HG03460 (cell line): ENCODE measurements around the gene MYT1.

Source experiments
- ATAC-seq: cut with Tn5 transposase; IDR thresholded peaks from one replicate; pipeline ENCODE4 v1.9.1; 2021; ENCODE audit not compliant: unreplicated experiment

MYT1 gene

DNA sequence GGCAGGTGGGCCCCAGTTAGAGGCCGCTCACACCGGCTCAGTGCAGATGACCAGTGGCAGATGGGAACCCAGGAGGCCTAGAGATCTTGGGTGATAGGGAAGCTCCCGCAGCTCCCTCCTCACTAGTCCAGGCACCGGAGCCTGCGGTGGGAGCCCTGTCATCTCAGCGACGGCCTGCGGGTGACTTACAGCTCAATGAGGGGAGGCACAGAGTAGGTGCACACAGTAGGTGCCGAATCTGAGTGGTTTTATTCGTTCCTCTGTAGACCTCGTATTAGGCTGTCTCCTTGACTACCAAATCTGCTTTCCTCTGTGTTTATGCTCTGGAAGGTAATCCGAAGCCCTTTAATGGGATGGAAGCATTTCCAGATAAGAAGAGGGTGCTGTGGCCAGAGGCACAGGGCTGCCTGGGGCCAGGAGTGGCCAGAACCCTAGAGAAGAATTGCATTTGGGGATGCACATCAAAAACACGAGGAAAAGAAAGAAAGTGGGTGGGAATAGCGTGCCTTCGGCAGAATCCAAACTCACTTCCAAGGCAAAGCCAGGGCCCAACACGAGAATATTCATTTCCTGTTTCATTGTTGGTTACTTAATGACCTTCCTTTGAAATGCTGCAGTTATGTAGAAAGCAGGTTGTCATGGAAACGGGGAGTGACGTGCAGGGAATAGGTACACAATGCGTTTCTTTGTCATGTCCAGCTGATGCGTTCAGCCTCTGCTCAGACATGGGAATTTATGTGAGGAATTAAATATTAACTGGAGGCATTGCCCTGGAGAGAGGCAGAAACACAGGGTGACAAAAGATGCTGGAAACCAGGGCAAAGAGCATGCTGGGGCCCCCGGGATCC lies 24.7 kb downstream of the MYT1 start:
- no peak for ATAC-seq

DNA sequence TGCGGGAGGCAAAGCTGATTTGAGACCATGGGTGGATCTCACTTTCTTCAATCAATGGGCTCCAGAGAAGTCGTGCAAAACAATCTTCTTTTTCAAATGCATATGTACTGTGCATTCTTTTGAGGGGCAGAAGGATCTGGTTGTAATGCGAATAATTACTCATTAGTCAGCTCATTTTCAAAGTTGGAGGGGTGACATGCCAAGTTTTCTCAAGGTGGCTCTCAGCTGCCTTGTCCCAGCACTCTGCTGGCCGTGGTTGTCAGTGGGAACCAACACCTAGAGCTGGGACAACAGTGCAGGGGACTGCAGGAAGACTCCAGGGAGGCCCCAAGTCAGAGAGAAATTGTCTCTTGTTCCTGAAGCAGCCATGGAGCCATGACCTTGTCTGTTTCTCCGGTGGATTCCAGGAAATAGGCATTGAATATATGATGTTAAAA lies 25.3 kb downstream of the MYT1 start:
- no peak for ATAC-seq

- no peak for ATAC-seq
Measured at GRCh38 chr20:64189986-64190385, 25.7 kb downstream of the MYT1 start.

DNA sequence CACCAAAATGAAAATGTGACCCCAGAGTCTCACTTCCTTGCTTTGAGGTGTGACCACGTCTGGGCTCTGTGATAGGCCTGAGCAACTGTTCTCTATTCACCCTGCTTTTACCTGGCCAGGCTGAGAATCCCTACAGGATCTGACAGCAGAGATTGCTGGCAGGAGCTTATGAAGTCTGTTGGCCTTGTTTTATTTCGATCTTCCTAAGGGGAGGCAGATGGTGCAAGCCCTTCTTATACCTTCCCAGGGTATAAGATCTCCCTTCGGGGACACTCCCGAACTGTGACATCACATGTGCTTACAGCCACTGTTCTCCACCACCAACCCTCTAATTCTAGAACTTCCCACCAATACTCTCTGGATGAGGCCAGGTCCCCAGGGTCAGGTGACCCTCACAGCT lies 26.8 kb downstream of the MYT1 start:
- no peak for ATAC-seq

DNA sequence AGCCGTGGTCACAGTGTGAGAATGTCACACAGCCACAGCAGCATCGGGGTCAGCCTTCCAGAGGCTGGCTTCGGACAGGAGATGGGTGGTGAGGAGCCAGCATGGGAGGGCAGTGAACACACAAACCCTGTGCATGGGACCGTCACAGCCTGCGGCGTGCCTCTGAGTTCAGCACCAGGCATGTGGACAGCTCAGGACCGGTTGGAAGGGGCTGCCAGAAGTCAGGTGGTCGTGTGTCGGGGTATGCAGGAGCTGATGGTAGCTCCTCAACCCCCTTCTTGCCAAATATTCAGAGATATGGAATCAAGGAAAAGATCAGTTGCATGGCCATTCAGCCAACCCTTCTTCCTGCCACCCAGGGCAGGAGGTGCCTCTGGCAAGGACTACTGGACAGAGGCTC lies 28.2 kb downstream of the MYT1 start:
- no peak for ATAC-seq

- no peak for ATAC-seq
Measured at GRCh38 chr20:64193058-64193457, 28.8 kb downstream of the MYT1 start.

DNA sequence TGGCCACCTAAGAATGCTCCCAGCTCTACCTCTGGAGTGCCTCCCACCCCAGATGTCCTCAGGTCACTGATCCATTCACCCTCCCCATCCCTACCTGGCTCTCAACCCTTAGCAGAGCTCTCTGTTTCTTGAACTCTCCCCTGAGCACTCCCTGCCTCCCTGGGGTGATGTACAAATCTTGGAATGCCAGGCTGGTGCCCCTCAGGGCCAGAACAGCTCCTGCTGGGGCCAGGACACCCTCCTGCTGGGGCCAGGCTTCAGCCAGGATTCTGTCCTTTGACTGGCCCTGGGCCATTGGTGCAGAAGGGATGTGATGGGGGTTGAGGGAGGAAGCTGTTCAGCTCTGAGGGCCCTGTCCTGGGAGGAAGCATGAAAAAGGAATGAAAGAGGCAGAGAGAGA lies 30.0 kb downstream of the MYT1 start:
- ATAC-seq: no peak

- ATAC-seq: no peak
Measured at GRCh38 chr20:64196309-64196708, 32.1 kb downstream of the MYT1 start.

- ATAC-seq: no peak
Measured at GRCh38 chr20:64196847-64197306, 32.6 kb downstream of the MYT1 start.

GRCh38 chr20:64198347-64198746 lies 34.1 kb downstream of the MYT1 start:
- ATAC-seq: no peak

GRCh38 chr20:64199395-64199794 lies 35.1 kb downstream of the MYT1 start:
- ATAC-seq: no peak

DNA sequence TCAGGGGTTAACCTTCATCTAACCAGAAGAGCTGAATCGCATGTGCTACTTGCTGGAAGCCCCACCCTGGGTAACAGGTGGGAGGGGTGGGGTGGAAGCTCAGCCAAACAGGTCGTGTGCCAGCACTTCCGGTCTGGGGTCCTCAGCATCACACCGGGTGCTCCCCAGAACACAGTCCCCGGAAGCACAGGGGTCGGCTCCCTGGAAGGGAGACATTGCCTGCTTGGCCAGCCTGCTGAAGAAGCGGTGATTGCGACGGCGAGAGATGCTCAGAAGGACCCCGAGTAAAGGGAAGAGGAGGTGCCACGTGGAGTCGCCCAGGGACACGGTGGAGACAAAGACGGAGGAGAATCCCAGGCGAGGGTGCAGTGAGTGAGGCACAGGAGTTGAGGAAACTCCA lies 36.5 kb downstream of the MYT1 start:
- ATAC-seq: no peak

DNA sequence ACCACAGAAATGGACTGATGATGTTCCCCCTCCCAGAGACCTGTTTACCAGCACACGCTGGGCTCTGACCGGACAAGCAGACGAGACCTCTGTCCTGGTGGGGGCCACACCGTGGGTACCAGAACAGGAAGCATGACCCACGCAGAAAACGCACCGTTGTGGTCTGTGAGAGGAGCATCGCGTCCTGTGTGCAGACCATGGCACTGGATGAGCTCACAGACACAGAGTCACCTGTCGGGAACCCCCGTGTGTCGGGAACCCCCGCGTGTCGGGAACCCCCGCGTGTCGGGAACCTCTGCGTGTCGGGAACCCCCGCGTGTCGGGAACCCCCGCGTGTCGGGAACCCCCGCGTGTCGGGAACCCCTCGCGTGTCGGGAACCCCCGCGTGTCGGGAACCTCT lies 37.4 kb downstream of the MYT1 start:
- no peak for ATAC-seq

- ATAC-seq: no peak
Measured at GRCh38 chr20:64203037-64203777, 39.0 kb downstream of the MYT1 start.

GRCh38 chr20:64205611-64206026 lies 41.4 kb downstream of the MYT1 start:
- no peak for ATAC-seq

GRCh38 chr20:64206614-64207013 lies 42.4 kb downstream of the MYT1 start:
- ATAC-seq: no peak

GRCh38 chr20:64207641-64208590 lies 43.7 kb downstream of the MYT1 start:
- no peak for ATAC-seq

DNA sequence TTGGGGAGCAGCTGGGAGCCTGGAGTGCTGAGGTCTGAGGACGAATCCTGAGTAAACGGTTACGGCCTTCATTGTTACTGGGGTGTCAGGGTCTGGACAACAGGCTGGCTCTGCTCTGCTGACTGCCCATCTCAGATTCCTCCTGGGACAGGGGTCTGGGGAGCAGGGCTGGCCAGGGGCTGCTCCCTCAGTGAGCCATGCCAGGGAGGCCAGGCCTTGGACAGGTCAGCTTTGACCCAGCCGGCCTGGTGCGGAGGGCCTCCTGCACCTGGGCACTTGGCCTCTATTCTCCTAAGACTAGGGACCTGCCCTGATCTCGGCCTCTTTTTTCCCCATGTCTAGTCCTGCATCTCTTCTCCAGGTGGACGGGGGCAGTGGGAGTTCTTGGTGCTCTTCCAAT lies 44.9 kb downstream of the MYT1 start:
- ATAC-seq: no peak

DNA sequence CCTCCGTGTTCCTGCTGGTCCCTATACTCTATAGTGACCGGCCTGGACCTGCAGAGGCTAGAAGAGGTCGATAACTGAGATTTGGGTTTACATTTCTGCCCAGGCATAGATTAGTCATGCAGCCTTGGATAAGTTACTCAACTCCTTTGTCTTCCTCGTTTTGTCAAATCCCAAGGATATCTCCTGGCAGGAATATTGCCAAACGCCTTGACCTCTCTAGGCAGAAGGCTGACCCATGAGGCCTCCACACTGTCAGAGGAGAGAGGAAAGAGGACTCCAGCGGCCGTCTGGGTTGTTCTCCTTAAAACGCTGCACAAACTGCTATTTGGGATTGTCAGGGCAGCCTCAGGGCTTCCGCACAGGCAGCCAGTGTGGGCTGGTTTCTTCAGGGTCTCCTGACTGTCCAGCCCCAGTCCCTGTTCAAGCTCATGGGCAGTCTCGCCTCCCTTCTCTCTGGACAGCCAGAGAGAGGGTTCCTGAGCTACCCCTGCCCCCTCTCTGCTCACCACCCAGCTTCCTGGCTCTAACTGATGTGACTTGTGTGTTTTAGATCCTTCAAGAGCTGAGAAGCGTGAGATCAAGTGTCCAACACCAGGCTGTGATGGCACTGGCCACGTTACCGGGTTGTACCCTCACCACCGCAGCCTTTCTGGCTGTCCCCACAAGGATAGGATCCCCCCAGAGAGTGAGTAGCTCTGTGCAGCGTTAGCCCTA lies 46.6 kb downstream of the MYT1 start:
- ATAC-seq: no peak

DNA sequence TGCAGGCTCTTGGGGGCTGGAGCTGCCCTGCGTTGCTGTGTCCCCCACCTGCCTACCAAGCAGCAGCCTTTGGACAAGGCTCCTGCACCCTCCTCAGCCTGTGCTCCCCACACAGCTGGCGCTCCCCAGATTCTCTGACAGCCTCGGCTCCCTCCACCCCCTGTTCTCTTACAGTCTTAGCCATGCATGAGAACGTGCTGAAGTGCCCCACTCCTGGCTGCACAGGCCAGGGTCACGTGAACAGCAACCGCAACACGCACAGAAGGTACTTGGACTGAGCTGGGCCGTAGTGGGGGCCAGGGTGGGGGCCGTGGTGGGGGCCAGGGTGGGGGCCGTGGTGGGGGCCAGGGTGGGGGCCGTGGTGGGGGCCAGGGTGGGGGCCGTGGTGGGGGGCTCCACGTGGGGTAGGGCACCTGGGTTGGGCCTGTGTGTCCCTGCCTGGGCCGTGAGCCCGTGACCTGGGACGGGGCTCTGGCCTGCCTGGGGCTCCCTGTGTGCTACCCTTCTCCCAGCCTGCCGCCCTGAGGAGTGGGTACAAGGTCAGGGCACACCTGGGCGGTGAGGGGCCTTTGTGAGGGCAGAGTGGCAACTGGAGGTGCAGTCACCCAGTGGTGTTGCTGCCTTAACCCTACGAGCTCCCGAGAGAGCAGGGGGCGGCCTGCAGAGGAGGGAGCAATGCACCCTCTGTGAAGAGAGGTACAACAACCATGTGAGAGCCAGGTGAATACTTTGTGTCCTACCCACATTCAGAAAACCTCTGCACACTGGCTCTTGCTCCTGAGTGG lies 47.8 kb downstream of the MYT1 start:
- ATAC-seq: no peak
